CD14-positive monocyte (primary cell): Measurements from ENCODE around the gene SRMS. TPM values are rescaled to one million over a fixed set of nuclear protein-coding genes. Genes with fewer than 3 reads are reported as not detected.

ENCODE experiments used
- DNase-seq, 3 donors: peaks; one replicate each; pipeline ENCODE4 v3.0.0-alpha.2; 2011 to 2022
- H2AFZ ChIP-seq: 2 replicates; pipeline ENCODE4 v1.6.0; 2012; ENCODE audit warnings: mild to moderate bottlenecking, low read depth, low read length, inconsistent platforms; ENCODE audit not compliant: insufficient read depth, poor library complexity, severe bottlenecking
- H3K27ac ChIP-seq, 2 donors: 1 replicate in 1 of 2; 2 replicates in 1 of 2; pipeline ENCODE4 v1.5.1; 2012 to 2013; ENCODE audit warnings: low read length in 2 of 2, control low read depth in 1 of 2, inconsistent platforms in 1 of 2, low read depth in 1 of 2, mild to moderate bottlenecking in 1 of 2
- H3K27me3 ChIP-seq, 2 donors: one replicate each; pipeline versions ENCODE4 v1.6.0 to v1.6.1; 2011 to 2013; ENCODE audit warnings: low read length in 2 of 2; ENCODE audit not compliant: control insufficient read depth in 2 of 2, insufficient read depth in 2 of 2
- H3K36me3 ChIP-seq, 2 donors: replicated peaks in 1 of 2; 1 replicate in 1 of 2; 2 replicates in 1 of 2; pipeline versions ENCODE4 v1.5.1 to v1.6.1; 2012 to 2013; ENCODE audit warnings: low read length in 2 of 2, control low read depth in 1 of 2, inconsistent platforms in 1 of 2, mild to moderate bottlenecking in 1 of 2; ENCODE audit not compliant: insufficient read depth in 2 of 2, control insufficient read depth in 1 of 2
- H3K4me1 ChIP-seq, 2 donors: 1 replicate in 1 of 2; 2 replicates in 1 of 2; pipeline versions ENCODE4 v1.5.1 to v1.6.1; 2012 to 2013; ENCODE audit warnings: low read length in 2 of 2, control low read depth in 1 of 2, inconsistent platforms in 1 of 2, mild to moderate bottlenecking in 1 of 2, moderate library complexity in 1 of 2; ENCODE audit not compliant: insufficient read depth in 2 of 2, control insufficient read depth in 1 of 2
- H3K4me2 ChIP-seq: replicated peaks from 2 replicates; pipeline ENCODE3; 2012; ENCODE audit warnings: low read length, moderate library complexity, mild to moderate bottlenecking; ENCODE audit not compliant: poor library complexity, severe bottlenecking; ENCODE audit errors: extremely low read depth
- H3K4me3 ChIP-seq, 3 experiments: fragments of 200-600 bp in 1 of 3; sonication (generic) in 1 of 3; replicated peaks in 1 of 3; 1 replicate in 2 of 3; 2 replicates in 1 of 3; pipeline ENCODE4 v1.5.1; 2011 to 2013; ENCODE audit warnings: low read length in 3 of 3, mild to moderate bottlenecking in 3 of 3, control low read depth in 2 of 3, low read depth in 2 of 3, inconsistent platforms in 1 of 3, moderate library complexity in 1 of 3
- H3K79me2 ChIP-seq: 2 replicates; pipeline ENCODE4 v1.6.0; 2012; ENCODE audit warnings: mild to moderate bottlenecking, control low read depth, inconsistent platforms, low read length, moderate library complexity; ENCODE audit not compliant: insufficient read depth
- H3K9ac ChIP-seq: 2 replicates; pipeline ENCODE4 v1.6.0; 2017; ENCODE audit warnings: low read length, mild to moderate bottlenecking; ENCODE audit not compliant: insufficient read depth, poor library complexity, severe bottlenecking
- H3K9me3 ChIP-seq, 2 donors: replicated peaks in 1 of 2; 1 replicate in 1 of 2; 2 replicates in 1 of 2; pipeline versions ENCODE4 v1.5.1 to v1.6.1; 2012 to 2013; ENCODE audit warnings: low read length in 2 of 2, control low read depth in 1 of 2; ENCODE audit not compliant: control insufficient read depth in 1 of 2, insufficient read depth in 1 of 2
- H4K20me1 ChIP-seq: 2 replicates; pipeline ENCODE4 v1.6.0; 2012; ENCODE audit warnings: mild to moderate bottlenecking, low read length, control low read depth, moderate library complexity; ENCODE audit not compliant: insufficient read depth
- H3K27ac Mint-ChIP-seq, 7 donors: one replicate each; pipeline ENCODE4 v1.8.0; 2020; ENCODE audit warnings: mild to moderate bottlenecking in 7 of 7, mixed read lengths in 7 of 7, moderate library complexity in 6 of 7, inconsistent platforms in 2 of 7
- H3K27me3 Mint-ChIP-seq, 3 donors: one replicate each; pipeline ENCODE4 v1.8.0; 2021 to 2022; ENCODE audit warnings: low read depth in 3 of 3, mild to moderate bottlenecking in 3 of 3, mixed read lengths in 3 of 3, moderate library complexity in 3 of 3, inconsistent platforms in 1 of 3
- H3K36me3 Mint-ChIP-seq, 2 donors: one replicate each; pipeline ENCODE4 v1.8.0; 2020; ENCODE audit warnings: mixed read lengths in 2 of 2, inconsistent platforms in 1 of 2, mild to moderate bottlenecking in 1 of 2
- H3K4me1 Mint-ChIP-seq: one replicate; pipeline ENCODE4 v1.8.0; 2020; ENCODE audit warnings: mild to moderate bottlenecking, mixed read lengths
- H3K4me3 Mint-ChIP-seq, 2 donors: one replicate each; pipeline ENCODE4 v1.8.0; 2020; ENCODE audit warnings: mild to moderate bottlenecking in 2 of 2, mixed read lengths in 2 of 2, moderate library complexity in 1 of 2
- H3K9me3 Mint-ChIP-seq, 7 donors: one replicate each; pipeline ENCODE4 v1.8.0; 2020 to 2022; ENCODE audit warnings: mixed read lengths in 7 of 7, mild to moderate bottlenecking in 6 of 7, moderate library complexity in 6 of 7, inconsistent platforms in 2 of 7
- WGBS: methylation state at CpG from one replicate; pipeline ENCODE4 v1.1.5; 2013; ENCODE audit warnings: missing lambda C conversion rate; ENCODE audit not compliant: insufficient coverage; 5-methylcytosine and 5-hydroxymethylcytosine counted together
- intact Hi-C, 2 donors: fragments of 100-400 bp; cut with micrococcal nuclease; formaldehyde crosslinking; loops; one replicate each; pipeline versions ENCODE4 v1.15.0 to v1.15.1; 2023
- polyA plus RNA-seq, 3 donors: library from polyadenylated mRNA; depleted of rRNA in 1 of 3; unstranded in 2 of 3; stranded (reverse) in 1 of 3; fragments of 300-500 nt in 2 of 3; fragments of >200 nt in 1 of 3; fragmentation: Illumina TruSeq in 2 of 3; gene quantifications; 1 replicate in 2 of 3; 2 replicates in 1 of 3; pipeline ENCODE4 v1.2.3, GENCODE V29; 2012 to 2021
- TF ChIP-seq, protein P1 (sequence below): fragments of 200-600 bp; IDR thresholded peaks from one replicate; pipeline ENCODE4 v1.8.0; 2022; ENCODE audit warnings: antibody characterized with exemption, mild to moderate bottlenecking

Gene SRMS
- polyA plus RNA-seq, 3 donors = not detected

DNA sequence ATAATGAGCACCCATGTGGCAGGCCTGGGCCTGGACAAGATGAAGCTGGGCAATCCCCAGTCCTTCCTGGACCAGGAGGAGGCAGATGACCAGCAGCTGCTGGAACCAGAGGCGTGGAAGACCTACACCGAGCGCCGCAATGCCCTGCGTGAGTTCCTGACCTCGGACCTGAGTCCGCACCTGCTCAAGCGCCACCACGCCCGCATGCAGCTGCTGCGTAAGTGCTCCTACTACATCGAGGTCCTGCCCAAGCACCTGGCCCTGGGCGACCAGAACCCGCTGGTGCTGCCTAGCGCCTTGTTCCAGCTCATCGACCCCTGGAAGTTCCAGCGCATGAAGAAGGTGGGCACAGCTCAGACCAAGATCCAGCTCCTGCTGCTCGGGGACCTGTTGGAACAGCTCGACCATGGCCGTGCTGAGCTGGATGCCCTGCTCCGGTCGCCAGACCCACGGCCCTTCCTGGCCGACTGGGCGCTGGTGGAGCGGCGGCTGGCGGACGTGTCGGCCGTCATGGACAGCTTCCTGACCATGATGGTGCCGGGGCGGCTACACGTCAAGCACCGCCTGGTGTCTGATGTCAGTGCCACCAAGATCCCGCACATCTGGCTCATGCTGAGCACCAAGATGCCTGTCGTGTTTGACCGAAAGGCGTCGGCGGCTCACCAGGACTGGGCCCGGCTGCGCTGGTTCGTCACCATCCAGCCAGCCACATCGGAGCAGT lies 8.3 kb upstream of the SRMS start:
- H3K36me3 ChIP-seq = peaks cover 12% of the 10 kb centered on the region in 2 donors
- peaks cover 0 to 7% of the 10 kb centered on the region in 2 donors for H3K9me3 ChIP-seq
- H4K20me1 ChIP-seq = peaks cover 51% of the 10 kb centered on the region
- no peak overlapping the region for H3K4me2 ChIP-seq
- no peak overlapping the region for H2AFZ ChIP-seq
- H3K4me3 ChIP-seq = no peak overlapping the region
- H3K9me3 Mint-ChIP-seq = peaks cover 4 to 21% (median 6%) of the 10 kb centered on the region in 7 donors
- H3K9ac ChIP-seq = no peak overlapping the region
- H3K27ac Mint-ChIP-seq = no peak overlapping the region
- H3K27me3 ChIP-seq = peaks cover 2 to 60% of the 10 kb centered on the region in 2 donors
- peaks cover 34 to 73% (median 57%) of the 10 kb centered on the region in 3 donors for H3K27me3 Mint-ChIP-seq
- WGBS = 96% methylated on average over 45 of the region's 45 CpGs
- TF ChIP-seq, protein P1, sequence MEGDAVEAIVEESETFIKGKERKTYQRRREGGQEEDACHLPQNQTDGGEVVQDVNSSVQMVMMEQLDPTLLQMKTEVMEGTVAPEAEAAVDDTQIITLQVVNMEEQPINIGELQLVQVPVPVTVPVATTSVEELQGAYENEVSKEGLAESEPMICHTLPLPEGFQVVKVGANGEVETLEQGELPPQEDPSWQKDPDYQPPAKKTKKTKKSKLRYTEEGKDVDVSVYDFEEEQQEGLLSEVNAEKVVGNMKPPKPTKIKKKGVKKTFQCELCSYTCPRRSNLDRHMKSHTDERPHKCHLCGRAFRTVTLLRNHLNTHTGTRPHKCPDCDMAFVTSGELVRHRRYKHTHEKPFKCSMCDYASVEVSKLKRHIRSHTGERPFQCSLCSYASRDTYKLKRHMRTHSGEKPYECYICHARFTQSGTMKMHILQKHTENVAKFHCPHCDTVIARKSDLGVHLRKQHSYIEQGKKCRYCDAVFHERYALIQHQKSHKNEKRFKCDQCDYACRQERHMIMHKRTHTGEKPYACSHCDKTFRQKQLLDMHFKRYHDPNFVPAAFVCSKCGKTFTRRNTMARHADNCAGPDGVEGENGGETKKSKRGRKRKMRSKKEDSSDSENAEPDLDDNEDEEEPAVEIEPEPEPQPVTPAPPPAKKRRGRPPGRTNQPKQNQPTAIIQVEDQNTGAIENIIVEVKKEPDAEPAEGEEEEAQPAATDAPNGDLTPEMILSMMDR = no peak
- peaks cover 15 to 23% of the 10 kb centered on the region in 2 donors for H3K36me3 Mint-ChIP-seq
- DNase-seq = no peak
- H3K4me3 Mint-ChIP-seq = no peak overlapping the region
- peaks cover 10% of the 10 kb centered on the region for H3K4me1 Mint-ChIP-seq
- no peaks in the 10 kb centered on the region for H3K79me2 ChIP-seq
- intact Hi-C loops = no loop called here
- H3K27ac ChIP-seq = no peak overlapping the region
- peaks cover 15 to 22% of the 10 kb centered on the region in 2 donors for H3K4me1 ChIP-seq

DNA sequence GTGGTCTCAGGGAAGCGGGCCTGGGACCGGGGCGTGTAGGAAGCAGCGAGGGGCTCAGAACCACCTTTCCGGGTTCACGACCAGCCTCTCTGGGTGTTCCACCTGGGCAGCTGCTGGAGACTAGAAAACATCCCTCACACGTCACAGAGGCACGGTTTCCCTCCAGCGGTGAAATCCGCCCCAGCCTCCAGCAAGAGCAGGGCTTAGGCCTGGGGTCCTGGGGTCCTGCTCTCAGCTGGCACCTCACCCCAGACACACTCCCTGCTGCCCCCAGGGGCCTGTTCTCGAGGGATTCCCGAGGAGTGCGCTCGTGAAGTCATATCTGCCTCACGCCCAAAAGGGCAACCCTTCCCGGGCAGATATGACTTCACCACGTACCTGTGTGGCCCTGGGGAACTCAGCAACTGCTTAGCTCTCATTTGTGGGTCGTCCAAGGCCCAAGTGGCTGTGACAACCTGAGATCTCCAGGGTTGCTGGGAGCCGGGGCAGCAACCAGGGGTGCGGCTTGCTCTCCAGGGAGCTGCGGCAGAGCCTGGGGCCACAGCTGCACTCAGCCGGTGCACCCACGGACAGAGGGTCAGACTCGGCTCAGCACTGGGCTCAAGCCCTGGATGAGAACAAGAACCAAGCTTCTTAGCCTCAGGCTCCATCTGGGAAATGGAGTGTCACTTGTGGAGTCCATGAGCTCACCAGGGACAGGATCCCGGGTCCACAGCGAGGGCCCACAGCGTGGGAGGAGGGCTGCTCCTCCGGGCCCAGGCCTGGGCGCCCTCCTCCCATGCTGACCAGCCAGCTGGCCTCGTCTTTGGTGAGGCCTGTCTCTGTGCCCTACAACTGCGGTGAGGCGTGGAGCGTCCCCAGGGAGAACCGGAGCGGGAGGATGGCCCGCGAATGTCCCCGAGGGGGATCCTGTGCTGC lies 7.1 kb upstream of the SRMS start:
- peaks cover 45 to 81% (median 64%) of the 10 kb centered on the region in 3 donors for H3K27me3 Mint-ChIP-seq
- intact Hi-C loops = no loop called here
- H3K4me2 ChIP-seq = peak overlapping the region; percentile 81

More for the DNA sequence above, 7.1 kb upstream of the SRMS start:
- H3K9ac ChIP-seq = no peak overlapping the region
- H3K4me3 ChIP-seq = peak overlapping the region in 1 of 3 experiments; percentile 72
- no peaks in the 10 kb centered on the region for H3K79me2 ChIP-seq
- Mint-ChIP-seq H3K36me3 (peaks cover 8 to 12% of the 10 kb centered on the region in 2 donors), H3K9me3 (peaks cover 4 to 16% (median 6%) of the 10 kb centered on the region in 7 donors), H3K4me3 (peak overlapping the region; percentile 37 to 62), H3K4me1 (peaks cover 10% of the 10 kb centered on the region), H3K27ac (peak overlapping the region in 1 of 7 donors; percentile 31)
- peaks cover 39% of the 10 kb centered on the region for H4K20me1 ChIP-seq
- H3K27ac ChIP-seq = no peak overlapping the region
- DNase-seq = no peak
- peaks cover 15 to 22% of the 10 kb centered on the region in 2 donors for H3K4me1 ChIP-seq
- peaks cover 0 to under 1% of the 10 kb centered on the region in 2 donors for H3K36me3 ChIP-seq
- WGBS = 71% methylated on average over 38 of the region's 38 CpGs
- H2AFZ ChIP-seq = no peak overlapping the region
- H3K27me3 ChIP-seq = peaks cover 2 to 56% of the 10 kb centered on the region in 2 donors
- TF ChIP-seq, protein P1 = no peak
- H3K9me3 ChIP-seq = peaks cover 0 to 7% of the 10 kb centered on the region in 2 donors
